IMR-90 (cell line): ENCODE data around the gene TEX22. TPM values are rescaled to one million over a fixed set of nuclear protein-coding genes. Genes with fewer than 3 reads are reported as not detected.

Experiments used
- ATAC-seq: fragments of 200-7000 bp; cut with Tn5 transposase; 2 replicates; pipeline ENCODE4 v1.9.1; 2020; ENCODE audit warnings: low read depth, mild to moderate bottlenecking, moderate library complexity
- BruUV-seq: library from RNA; stranded (reverse); fragments of 400-500 nt; replicated peaks from 2 replicates; lab custom pipeline; 2021; lab: Mats Ljungman, UMichigan
- CTCF ChIA-PET: fragments of 300-600 bp; formaldehyde crosslinking; extraction: SDS; loops from one replicate; lab custom pipeline; 2021; ENCODE audit warnings: antibody characterized with exemption; lab: Yijun Ruan, JAX
- POLR2A ChIA-PET: fragments of 300-600 bp; sonication (Branson Sonifier 250); formaldehyde crosslinking; loops from one replicate; lab custom pipeline; 2022; ENCODE audit warnings: antibody characterized with exemption; ENCODE audit not compliant: unreplicated experiment; lab: Charles Lee
- DNase-seq: peaks from one replicate; pipeline ENCODE4 v3.0.0; 2013
- H2AFZ ChIP-seq: replicated peaks from 2 replicates; pipeline ENCODE3; 2013; ENCODE audit warnings: low read length, mild to moderate bottlenecking; ENCODE audit not compliant: poor library complexity
- H2AK5ac ChIP-seq: 2 replicates; pipeline ENCODE4 v1.6.1; 2013; ENCODE audit warnings: low read depth, low read length, inconsistent platforms
- H2AK9ac ChIP-seq: replicated peaks from 2 replicates; pipeline ENCODE3; 2013; ENCODE audit warnings: mild to moderate bottlenecking, low read depth, low read length, moderate library complexity; ENCODE audit not compliant: poor library complexity
- H2BK120ac ChIP-seq: 2 replicates; pipeline ENCODE4 v1.6.1; 2013; ENCODE audit warnings: low read depth, low read length, inconsistent platforms
- H2BK15ac ChIP-seq: 3 replicates; pipeline ENCODE4 v1.6.1; 2013; ENCODE audit warnings: low read depth, low read length, inconsistent platforms
- H2BK20ac ChIP-seq: 2 replicates; pipeline ENCODE4 v1.6.1; 2013; ENCODE audit warnings: low read depth, mild to moderate bottlenecking, inconsistent platforms, low read length, moderate library complexity
- H2BK5ac ChIP-seq: 2 replicates; pipeline ENCODE4 v1.6.1; 2013; ENCODE audit warnings: mild to moderate bottlenecking, low read depth, low read length, inconsistent platforms; ENCODE audit not compliant: poor library complexity, severe bottlenecking
- H3K14ac ChIP-seq: replicated peaks from 2 replicates; pipeline ENCODE4 v1.6.1; 2013; ENCODE audit warnings: low read depth, low read length, inconsistent platforms
- H3K18ac ChIP-seq: 2 replicates; pipeline ENCODE4 v1.6.1; 2013; ENCODE audit warnings: low read depth, low read length, control low read depth
- H3K23ac ChIP-seq: 2 replicates; pipeline ENCODE4 v1.6.1; 2013; ENCODE audit warnings: low read depth, low read length, inconsistent platforms
- H3K27ac ChIP-seq: 2 replicates; pipeline ENCODE4 v1.5.1; 2013; ENCODE audit warnings: mild to moderate bottlenecking, control low read depth, low read length; ENCODE audit not compliant: insufficient read depth
- H3K27me3 ChIP-seq: 2 replicates; pipeline ENCODE4 v1.6.1; 2013; ENCODE audit warnings: low read length; ENCODE audit not compliant: control insufficient read depth, insufficient read depth
- H3K36me3 ChIP-seq: 2 replicates; pipeline ENCODE4 v1.6.1; 2013; ENCODE audit warnings: low read length, mixed read lengths; ENCODE audit not compliant: control insufficient read depth, insufficient read depth
- H3K4ac ChIP-seq: 2 replicates; pipeline ENCODE4 v1.6.1; 2013; ENCODE audit warnings: low read depth, low read length, inconsistent platforms
- H3K4me1 ChIP-seq: 2 replicates; pipeline ENCODE4 v1.6.1; 2013; ENCODE audit warnings: low read length, mixed read lengths; ENCODE audit not compliant: control insufficient read depth, insufficient read depth
- H3K4me2 ChIP-seq: 2 replicates; pipeline ENCODE4 v1.6.1; 2013; ENCODE audit warnings: low read depth, mild to moderate bottlenecking, control low read depth, low read length, moderate library complexity
- H3K4me3 ChIP-seq: 2 replicates; pipeline ENCODE4 v1.5.1; 2013; ENCODE audit warnings: low read depth, mild to moderate bottlenecking, control low read depth, low read length, moderate library complexity; ENCODE audit not compliant: insufficient read depth
- H3K56ac ChIP-seq: 2 replicates; pipeline ENCODE4 v1.6.1; 2013; ENCODE audit warnings: low read length, inconsistent platforms; ENCODE audit not compliant: insufficient read depth; ENCODE audit errors: extremely low read depth
- H3K79me1 ChIP-seq, 2 experiments: 2 replicates each; pipeline ENCODE4 v1.6.1; 2013; ENCODE audit warnings: low read length in 2 of 2, inconsistent platforms in 1 of 2, low read depth in 1 of 2
- H3K9ac ChIP-seq: 2 replicates; pipeline ENCODE4 v1.6.1; 2013; ENCODE audit warnings: low read depth, low read length, control low read depth
- H3K9me1 ChIP-seq: 2 replicates; pipeline ENCODE4 v1.6.1; 2013; ENCODE audit warnings: low read length, inconsistent platforms; ENCODE audit not compliant: insufficient read depth
- H3K9me3 ChIP-seq: 2 replicates; pipeline ENCODE4 v1.6.1; 2013; ENCODE audit warnings: low read length; ENCODE audit not compliant: control insufficient read depth, insufficient read depth
- H4K20me1 ChIP-seq: 2 replicates; pipeline ENCODE4 v1.6.1; 2013; ENCODE audit warnings: low read length, inconsistent platforms; ENCODE audit not compliant: insufficient read depth
- H4K5ac ChIP-seq: 2 replicates; pipeline ENCODE4 v1.6.1; 2013; ENCODE audit warnings: mild to moderate bottlenecking, low read depth, low read length, control low read depth
- H4K8ac ChIP-seq, 2 experiments: 2 replicates each; pipeline ENCODE4 v1.6.1; 2013; ENCODE audit warnings: low read depth in 2 of 2, low read length in 2 of 2, control low read depth in 1 of 2, inconsistent platforms in 1 of 2
- H4K91ac ChIP-seq: 2 replicates; pipeline ENCODE4 v1.6.1; 2013; ENCODE audit warnings: low read depth, low read length, inconsistent platforms; ENCODE audit not compliant: insufficient read depth
- BHLHE40 ChIP-seq: fragments of 150-350 bp; IDR thresholded peaks from 2 replicates; pipeline ENCODE4 v1.6.1; 2016; ENCODE audit warnings: mild to moderate bottlenecking, low read depth, low read length
- CEBPB ChIP-seq: IDR thresholded peaks from 2 replicates; pipeline ENCODE4 v1.6.1; 2012; ENCODE audit warnings: low read depth, low read length, improper control_type of control experiment
- CHD1 ChIP-seq: IDR thresholded peaks from 2 replicates; pipeline ENCODE4 v1.6.1; 2012; ENCODE audit warnings: low read depth, low read length, improper control_type of control experiment
- CTCF ChIP-seq: conservative IDR thresholded peaks from 2 replicates; pipeline ENCODE4 v1.5.1; 2012; ENCODE audit warnings: mild to moderate bottlenecking, low read depth, low read length, improper control_type of control experiment
- ELK1 ChIP-seq: fragments of 150-350 bp; IDR thresholded peaks from 2 replicates; pipeline ENCODE4 v1.6.1; 2016; ENCODE audit warnings: low read depth, mild to moderate bottlenecking, low read length, moderate library complexity, borderline replicate concordance
- FOS ChIP-seq: fragments of 150-350 bp; IDR thresholded peaks from 2 replicates; pipeline ENCODE4 v1.6.1; 2016; ENCODE audit warnings: low read depth, low read length
- MAFK ChIP-seq: IDR thresholded peaks from 2 replicates; pipeline ENCODE4 v1.6.1; 2012; ENCODE audit warnings: low read depth, low read length, improper control_type of control experiment
- MAZ ChIP-seq: IDR thresholded peaks from 2 replicates; pipeline ENCODE4 v1.6.1; 2012; ENCODE audit warnings: low read depth, mild to moderate bottlenecking, low read length, improper control_type of control experiment, moderate library complexity, borderline replicate concordance
- MXI1 ChIP-seq: IDR thresholded peaks from 2 replicates; pipeline ENCODE4 v1.6.1; 2012; ENCODE audit warnings: low read depth, mild to moderate bottlenecking, low read length, moderate library complexity, borderline replicate concordance
- NFE2L2 ChIP-seq: fragments of 150-350 bp; IDR thresholded peaks from 2 replicates; pipeline ENCODE4 v1.6.1; 2016; ENCODE audit warnings: low read depth, mild to moderate bottlenecking, low read length
- POLR2A ChIP-seq: IDR thresholded peaks from 2 replicates; pipeline ENCODE4 v1.6.1; 2012; ENCODE audit warnings: mild to moderate bottlenecking, low read depth, low read length
- RAD21 ChIP-seq: IDR thresholded peaks from 2 replicates; pipeline ENCODE4 v1.6.1; 2012; ENCODE audit warnings: low read length, improper control_type of control experiment
- RFX5 ChIP-seq: IDR thresholded peaks from 2 replicates; pipeline ENCODE4 v1.8.0; 2012; ENCODE audit warnings: low read depth, mild to moderate bottlenecking, low read length, moderate library complexity
- SMC3 ChIP-seq: fragments of 150-350 bp; IDR thresholded peaks from 2 replicates; pipeline ENCODE4 v1.6.1; 2016; ENCODE audit warnings: low read depth, mild to moderate bottlenecking, antibody characterized with exemption, low read length, moderate library complexity
- USF2 ChIP-seq: fragments of 150-350 bp; IDR thresholded peaks from 2 replicates; pipeline ENCODE4 v1.6.1; 2017; ENCODE audit warnings: mild to moderate bottlenecking, antibody characterized with exemption, low read length, low read depth
- WGBS, 2 experiments: methylation state at CpG; one replicate each; pipeline versions ENCODE4 v1.1.5 to v1.1.7; 2013; ENCODE audit warnings: missing lambda C conversion rate in 2 of 2; ENCODE audit not compliant: insufficient read length in 1 of 2; ENCODE audit errors: extremely low coverage in 2 of 2; 5-methylcytosine and 5-hydroxymethylcytosine counted together
- dilution Hi-C: fragments of 300-500 bp; cut with HindIII; formaldehyde crosslinking; loops from one replicate; pipeline ENCODE4 v1.14.3; 2018; ENCODE audit warnings: low sequenced_read_pairs; ENCODE audit not compliant: unreplicated experiment
- in situ Hi-C: fragments of 300-500 bp; cut with MboI; formaldehyde crosslinking; loops from 3 replicates; pipeline ENCODE4 v1.14.3; 2019; ENCODE audit warnings: low sequenced_read_pairs, inconsistent platforms, mixed read lengths
- intact Hi-C: fragments of 100-400 bp; cut with micrococcal nuclease; formaldehyde crosslinking; loops from 2 replicates; pipeline ENCODE4 v1.10.0; 2022
- polyA plus RNA-seq, 3 experiments: library from polyadenylated mRNA; depleted of rRNA; stranded (reverse); fragments of >200 nt; gene quantifications; 2 replicates each; pipeline ENCODE4 v1.2.3, GENCODE V29; 2012; ENCODE audit warnings: low replicate concordance in 1 of 3
- total RNA-seq: library from RNA; depleted of rRNA; stranded (reverse); fragments of >200 nt; gene quantifications from 2 replicates; pipeline ENCODE4 v1.2.3, GENCODE V29; 2012

TEX22 gene
- total and polyA plus RNA-seq, 2 of the 4 experiments (the other 2 are of a cell fraction) = 0.10 to 0.18 TPM

DNA sequence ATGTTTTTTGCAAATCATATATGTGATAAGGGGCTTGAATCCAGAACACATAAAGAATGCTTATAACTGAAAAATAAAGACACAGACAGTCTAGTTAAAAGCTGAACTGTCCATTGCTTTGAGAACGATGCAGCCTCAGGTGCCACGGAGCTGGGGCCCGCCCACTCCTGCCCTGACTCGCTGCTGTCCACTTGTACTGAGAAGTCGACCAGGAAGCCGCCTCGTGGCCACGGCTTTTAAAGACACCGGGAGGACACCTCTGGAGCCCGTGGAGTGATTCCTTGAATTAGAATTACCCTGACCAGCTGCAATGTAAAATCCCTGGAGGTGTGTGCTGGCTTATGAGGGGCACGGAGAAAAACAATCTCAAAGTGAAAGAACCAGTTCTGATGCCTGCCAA, 23.9 kb upstream of the TEX22 start:
- H3K9ac ChIP-seq = no peak overlapping the region
- no peak overlapping the region for H4K91ac ChIP-seq
- H4K8ac ChIP-seq = no peak overlapping the region
- WGBS, 2 experiments = 89% methylated on average over 3 of the region's 11 CpGs; no CpG with 5 or more reads in 1 of the 2 experiments
- H4K5ac ChIP-seq = no peak overlapping the region
- no peak overlapping the region for H3K4me3 ChIP-seq
- DNase-seq = no peak
- H3K4me2 ChIP-seq = no peak overlapping the region
- 0 out of 2 replicates have a peak, but pooled peaks cover 2% of the 10 kb centered on the region for H4K20me1 ChIP-seq
- no peaks in the 10 kb centered on the region for H3K4me1 ChIP-seq
- H3K4ac ChIP-seq = no peak overlapping the region
- peaks cover 5% of the 10 kb centered on the region; the same call in 1 of the 2 replicates for H3K36me3 ChIP-seq
- ATAC-seq = no peak
- no peak overlapping the region for H3K56ac ChIP-seq
- H3K27me3 ChIP-seq = no peaks in the 10 kb centered on the region
- no peak overlapping the region for H3K23ac ChIP-seq
- no peaks in the 10 kb centered on the region for H3K9me3 ChIP-seq
- dilution Hi-C loops = no loop called here
- BruUV-seq = TSS peak; percentile 19
- in situ Hi-C loops = no loop called here
- H2AK9ac ChIP-seq = no peak overlapping the region
- H3K9me1 ChIP-seq = peaks cover 4% of the 10 kb centered on the region; the same call in 1 of the 2 replicates
- intact Hi-C loops = no loop called here
- no peak overlapping the region for H3K14ac ChIP-seq
- H2AK5ac ChIP-seq = no peak overlapping the region
- no peak overlapping the region for H2AFZ ChIP-seq
- no peak overlapping the region for H2BK15ac ChIP-seq
- POLR2A ChIA-PET = no interaction called here
- H3K27ac ChIP-seq = no peak overlapping the region
- H2BK120ac ChIP-seq = no peak overlapping the region
- H3K79me1 ChIP-seq = no peaks in the 10 kb centered on the region
- H3K18ac ChIP-seq = no peak overlapping the region
- TF ChIP-seq NFE2L2 (no peak), BHLHE40 (no peak), POLR2A (no peak), SMC3 (no peak), CTCF (no peak), ELK1 (no peak), MAFK (no peak), FOS (no peak), MAZ (no peak), RAD21 (no peak), CEBPB (no peak), CHD1 (no peak), USF2 (no peak), MXI1 (no peak), RFX5 (no peak)
- no peak overlapping the region for H2BK5ac ChIP-seq
- CTCF ChIA-PET = no interaction called here
- H2BK20ac ChIP-seq = no peak overlapping the region
